CD4-positive, alpha-beta T cell (primary cell): ENCODE results near the gene DNAJA2. TPM values are rescaled to one million over a fixed set of nuclear protein-coding genes. Genes with fewer than 3 reads are reported as not detected.

ENCODE experiments used
- ATAC-seq: fragments of 200-7000 bp; cut with Tn5 transposase; one replicate; pipeline ENCODE4 v1.10.0; 2022; ENCODE audit warnings: mild to moderate bottlenecking; ENCODE audit not compliant: poor library complexity
- CTCF ChIA-PET: fragments of 350-600 bp; sonication (Branson Sonifier 250); formaldehyde crosslinking; loops from one replicate; lab custom pipeline; 2021; ENCODE audit warnings: antibody characterized with exemption, inconsistent platforms; lab: Charles Lee
- POLR2A ChIA-PET: fragments of 350-600 bp; sonication (Branson Sonifier 250); formaldehyde crosslinking; loops from one replicate; lab custom pipeline; 2021; ENCODE audit warnings: antibody characterized with exemption, inconsistent platforms; lab: Charles Lee
- DNase-seq, 14 experiments: peaks; one replicate each; pipeline ENCODE4 v3.0.0-alpha.2; 2013 to 2020; ENCODE audit warnings: mixed read lengths in 2 of 14
- H3K27ac ChIP-seq, 2 donors: one replicate each; pipeline versions ENCODE4 v1.5.1 to v1.7.0; 2013; ENCODE audit warnings: low read length in 2 of 2, low read depth in 1 of 2, mild to moderate bottlenecking in 1 of 2
- H3K27me3 ChIP-seq, 2 experiments: 1 replicate in 1 of 2; 2 replicates in 1 of 2; pipeline versions ENCODE4 v1.6.1 to v1.7.0; 2013; ENCODE audit warnings: low read length in 2 of 2, control low read depth in 1 of 2, mild to moderate bottlenecking in 1 of 2, moderate library complexity in 1 of 2; ENCODE audit not compliant: insufficient read depth in 2 of 2, control insufficient read depth in 1 of 2
- H3K36me3 ChIP-seq: one replicate; pipeline ENCODE4 v1.6.1; 2013; ENCODE audit warnings: low read length, control low read depth; ENCODE audit not compliant: insufficient read depth
- H3K4me1 ChIP-seq: one replicate; pipeline ENCODE4 v1.6.1; 2013; ENCODE audit warnings: low read length, control low read depth; ENCODE audit not compliant: insufficient read depth
- H3K4me3 ChIP-seq: one replicate; pipeline ENCODE4 v1.5.1; 2013; ENCODE audit warnings: mild to moderate bottlenecking, low read length, moderate library complexity
- H3K9me3 ChIP-seq, 2 experiments: 1 replicate in 1 of 2; 2 replicates in 1 of 2; pipeline versions ENCODE4 v1.6.1 to v1.7.0; 2013; ENCODE audit warnings: low read length in 2 of 2, mild to moderate bottlenecking in 2 of 2, control low read depth in 1 of 2, moderate library complexity in 1 of 2; ENCODE audit not compliant: control insufficient read depth in 1 of 2, insufficient read depth in 1 of 2
- H3K27ac Mint-ChIP-seq: one replicate; pipeline ENCODE4 v1.8.0; 2020; ENCODE audit warnings: mixed read lengths
- H3K27me3 Mint-ChIP-seq: one replicate; pipeline ENCODE4 v1.8.0; 2021; ENCODE audit warnings: mixed read lengths
- H3K36me3 Mint-ChIP-seq: one replicate; pipeline ENCODE4 v1.8.0; 2021; ENCODE audit warnings: low read depth, mixed read lengths
- H3K4me1 Mint-ChIP-seq: one replicate; pipeline ENCODE4 v1.8.0; 2021; ENCODE audit warnings: low read depth, mixed read lengths
- H3K4me3 Mint-ChIP-seq: one replicate; pipeline ENCODE4 v1.8.0; 2020; ENCODE audit warnings: mild to moderate bottlenecking, mixed read lengths
- H3K9me3 Mint-ChIP-seq: one replicate; pipeline ENCODE4 v1.8.0; 2020; ENCODE audit warnings: mixed read lengths
- intact Hi-C, 2 experiments: fragments of 100-400 bp; cut with DNase I in 1 of 2; cut with micrococcal nuclease in 1 of 2; formaldehyde crosslinking; loops; one replicate each; pipeline versions ENCODE4 v1.15.1 to v1.9.0; 2023 to 2025; cut with DNase I, micrococcal nuclease
- total RNA-seq, 174 experiments: library from RNA in 2 of 174; stranded (reverse) in 2 of 174; gene quantifications; one replicate each; pipeline ENCODE4 v1.2.3 and lab custom pipeline; 2021 to 2026
- TF ChIP-seq, protein P1 (sequence below): fragments of 200-600 bp; IDR thresholded peaks from one replicate; pipeline ENCODE4 v1.8.0; 2022; ENCODE audit warnings: antibody characterized with exemption, mild to moderate bottlenecking

DNAJA2 gene
- total RNA-seq, 2 experiments from 2014 or later, result 80.8 to 81.4 TPM

DNA sequence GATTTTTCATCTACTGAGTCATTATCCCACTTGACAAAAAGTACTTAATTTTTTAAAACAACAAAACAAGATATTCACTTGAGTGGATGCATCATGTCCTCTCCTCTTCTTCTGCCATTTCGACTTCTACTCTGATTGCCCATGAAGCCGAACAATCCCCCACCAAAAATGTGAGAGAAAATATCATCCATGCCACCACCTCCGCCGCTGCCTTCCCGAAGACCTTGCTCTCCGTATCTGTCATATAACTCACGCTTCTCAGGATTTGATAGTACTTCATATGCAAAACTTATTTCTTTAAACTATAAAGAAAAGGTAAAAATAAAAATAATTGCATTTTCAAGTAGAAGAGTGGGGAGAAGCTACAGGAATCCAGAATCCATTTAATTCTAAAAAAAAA, 2.2 kb downstream of the DNAJA2 start:
- no peaks in the 10 kb centered on the region for H3K27me3 Mint-ChIP-seq
- peak overlapping the region; percentile 70 for H3K27ac Mint-ChIP-seq
- Histone ChIP-seq H3K9me3 (peaks cover 0 to 3% of the 10 kb centered on the region in 2 experiments), H3K27ac (peak overlapping the region in 1 of 2 donors; percentile 26), H3K36me3 (peaks cover 49% of the 10 kb centered on the region), H3K4me1 (peaks cover 45% of the 10 kb centered on the region), H3K4me3 (no peak overlapping the region), H3K27me3 (no peaks in the 10 kb centered on the region)
- CTCF ChIA-PET, result interaction anchor here (0.6 to 2.2 kb wide), 3 partner anchors 9 to 170 kb away, joined by 4 to 7 read pairs (median 5); no protein-coding TSS in a partner anchor
- no peak for DNase-seq
- peaks cover 67% of the 10 kb centered on the region for H3K4me1 Mint-ChIP-seq
- TF ChIP-seq, protein P1, sequence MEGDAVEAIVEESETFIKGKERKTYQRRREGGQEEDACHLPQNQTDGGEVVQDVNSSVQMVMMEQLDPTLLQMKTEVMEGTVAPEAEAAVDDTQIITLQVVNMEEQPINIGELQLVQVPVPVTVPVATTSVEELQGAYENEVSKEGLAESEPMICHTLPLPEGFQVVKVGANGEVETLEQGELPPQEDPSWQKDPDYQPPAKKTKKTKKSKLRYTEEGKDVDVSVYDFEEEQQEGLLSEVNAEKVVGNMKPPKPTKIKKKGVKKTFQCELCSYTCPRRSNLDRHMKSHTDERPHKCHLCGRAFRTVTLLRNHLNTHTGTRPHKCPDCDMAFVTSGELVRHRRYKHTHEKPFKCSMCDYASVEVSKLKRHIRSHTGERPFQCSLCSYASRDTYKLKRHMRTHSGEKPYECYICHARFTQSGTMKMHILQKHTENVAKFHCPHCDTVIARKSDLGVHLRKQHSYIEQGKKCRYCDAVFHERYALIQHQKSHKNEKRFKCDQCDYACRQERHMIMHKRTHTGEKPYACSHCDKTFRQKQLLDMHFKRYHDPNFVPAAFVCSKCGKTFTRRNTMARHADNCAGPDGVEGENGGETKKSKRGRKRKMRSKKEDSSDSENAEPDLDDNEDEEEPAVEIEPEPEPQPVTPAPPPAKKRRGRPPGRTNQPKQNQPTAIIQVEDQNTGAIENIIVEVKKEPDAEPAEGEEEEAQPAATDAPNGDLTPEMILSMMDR, result no peak
- H3K9me3 Mint-ChIP-seq, result no peaks in the 10 kb centered on the region
- intact Hi-C loops, result loop anchor here (5.0 to 10.0 kb wide), 4 partner anchors 46 to 1416 kb away; partner anchors contain the start of genes NETO2 (in 1 of the 2) and SIAH1 (in 1 of the 2)
- no peak for ATAC-seq
- POLR2A ChIA-PET, result interaction anchor here (0.9 to 3.0 kb wide), 3 partner anchors 8 to 140 kb away, joined by 3 to 11 read pairs (median 9); partner anchors contain the start of gene C16orf87
- peaks cover 74% of the 10 kb centered on the region for H3K36me3 Mint-ChIP-seq
- peak overlapping the region; percentile 80 for H3K4me3 Mint-ChIP-seq

DNA sequence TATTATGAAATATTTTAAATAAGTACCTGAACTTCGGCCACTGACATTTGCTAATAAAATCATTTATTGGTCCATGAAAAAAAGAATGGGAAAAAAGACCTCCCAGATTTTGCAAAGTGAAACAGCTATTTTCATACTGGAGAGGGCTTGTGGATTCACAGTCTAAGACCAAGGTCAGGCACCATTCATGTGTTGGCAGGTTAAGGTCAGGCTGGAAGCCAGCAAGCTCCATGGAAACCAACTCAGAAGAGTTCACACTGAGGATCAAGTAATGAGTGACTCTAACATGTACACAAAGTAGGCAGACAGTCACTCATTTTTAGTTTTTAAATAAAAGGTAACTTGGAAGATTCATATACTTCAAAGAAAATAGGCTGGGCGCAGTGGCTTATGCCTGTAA, 3.4 kb downstream of the DNAJA2 start:
- CTCF ChIA-PET, result interaction anchor here (2.2 kb wide), 1 partner anchor 8 kb away, joined by 4 read pairs; no protein-coding TSS in a partner anchor
- POLR2A ChIA-PET, result no interaction called here

DNA sequence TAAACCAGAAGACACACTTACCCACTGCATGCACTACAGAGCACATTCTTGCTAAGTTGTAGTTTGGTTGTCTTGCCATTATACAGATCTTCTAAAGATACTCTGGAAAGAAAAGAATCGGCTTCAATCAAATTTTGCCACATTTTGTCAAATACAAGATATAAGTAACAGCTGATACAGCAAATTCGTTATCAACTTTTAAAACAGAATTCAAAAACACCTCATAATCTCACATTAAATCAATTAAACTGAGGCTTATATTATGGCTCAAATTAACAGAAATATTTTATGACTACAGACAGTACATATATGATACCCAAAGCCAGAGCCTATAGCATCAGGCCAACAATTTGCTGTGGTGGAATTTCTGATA, 5.4 kb downstream of the DNAJA2 start:
- POLR2A ChIA-PET, result no interaction called here
- H3K36me3 Mint-ChIP-seq, result peaks cover 94% of the 10 kb centered on the region
- intact Hi-C loops, result no loop called here

More for the DNA sequence above, 3.4 kb downstream of the DNAJA2 start:
- H3K36me3 Mint-ChIP-seq, result peaks cover 86% of the 10 kb centered on the region
- H3K9me3 Mint-ChIP-seq, result no peaks in the 10 kb centered on the region
- Histone ChIP-seq H3K36me3 (peaks cover 61% of the 10 kb centered on the region), H3K27ac (no peak overlapping the region), H3K4me3 (no peak overlapping the region), H3K27me3 (no peaks in the 10 kb centered on the region), H3K4me1 (peaks cover 44% of the 10 kb centered on the region), H3K9me3 (peaks cover 0 to 3% of the 10 kb centered on the region in 2 experiments)
- peak overlapping the region; percentile 25 for H3K4me3 Mint-ChIP-seq
- H3K27ac Mint-ChIP-seq, result no peak overlapping the region
- no peaks in the 10 kb centered on the region for H3K27me3 Mint-ChIP-seq
- DNase-seq, result no peak
- ATAC-seq, result no peak
- TF ChIP-seq, protein P1, result no peak
- peaks cover 62% of the 10 kb centered on the region for H3K4me1 Mint-ChIP-seq
- intact Hi-C loops, result loop anchor here (5.0 to 10.0 kb wide), 4 partner anchors 47 to 1417 kb away; partner anchors contain the start of genes NETO2 (in 1 of the 2) and SIAH1 (in 1 of the 2)

More for the DNA sequence above, 5.4 kb downstream of the DNAJA2 start:
- TF ChIP-seq, protein P1, result no peak
- Mint-ChIP-seq H3K4me3 (no peak overlapping the region), H3K27ac (peak overlapping the region; percentile 34), H3K4me1 (peaks cover 54% of the 10 kb centered on the region), H3K27me3 (no peaks in the 10 kb centered on the region), H3K9me3 (no peaks in the 10 kb centered on the region)
- ATAC-seq (no peak), DNase-seq (no peak)
- CTCF ChIA-PET, result no interaction called here
- no peak overlapping the region for H3K4me3 ChIP-seq
- H3K4me1 ChIP-seq, result peaks cover 28% of the 10 kb centered on the region
- H3K27ac ChIP-seq, result no peak overlapping the region
- peaks cover 0 to 3% of the 10 kb centered on the region in 2 experiments for H3K9me3 ChIP-seq
- H3K27me3 ChIP-seq, result no peaks in the 10 kb centered on the region
- H3K36me3 ChIP-seq, result peaks cover 81% of the 10 kb centered on the region
